Gastrocnemius medialis (tissue), 4 donors: ENCODE results near the gene CDC73.

Experiments
- POLR2A ChIP-seq, 2 donors: fragments of 450-650 bp; IDR thresholded peaks; one replicate each; pipeline ENCODE4 v1.6.1; 2017; ENCODE audit warnings: antibody characterized with exemption in 2 of 2, mild to moderate bottlenecking in 2 of 2, moderate library complexity in 2 of 2
- TF ChIP-seq, protein P1 (sequence below), 5 experiments: fragments of 450-650 bp in 3 of 5; fragments of 200-600 bp in 2 of 5; sonication (generic) in 2 of 5; IDR thresholded peaks in 4 of 5; conservative IDR thresholded peaks in 1 of 5; 1 replicate in 4 of 5; 2 replicates in 1 of 5; pipeline ENCODE4 v1.5.1; 2016 to 2019; ENCODE audit warnings: antibody characterized with exemption in 5 of 5, mild to moderate bottlenecking in 3 of 5, moderate library complexity in 3 of 5

DNA sequence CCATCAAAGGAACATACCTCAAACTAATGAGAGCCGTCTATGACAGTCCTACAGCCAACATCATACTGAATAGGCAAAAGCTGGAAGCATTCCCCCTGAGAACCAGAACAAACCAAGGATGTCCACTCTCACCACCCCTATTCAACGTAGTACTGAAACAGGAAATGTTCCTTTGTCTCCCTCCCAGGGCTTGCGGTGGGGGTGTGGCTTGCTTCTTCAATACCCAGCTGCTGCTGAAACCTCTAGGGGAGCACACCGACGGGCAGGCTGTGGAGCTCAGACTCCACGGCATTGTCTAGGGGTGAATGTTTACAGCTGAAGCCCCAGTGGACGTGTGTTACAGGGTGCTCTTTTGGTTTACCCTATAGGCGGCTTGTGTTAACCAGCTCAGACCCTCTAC is 95.1 kb downstream of the CDC73 start:
- peak in 1 of 2 donors; percentile 17 for TF ChIP-seq POLR2A (IDR thresholded peaks at IDR 0.05)
- TF ChIP-seq, protein P1, sequence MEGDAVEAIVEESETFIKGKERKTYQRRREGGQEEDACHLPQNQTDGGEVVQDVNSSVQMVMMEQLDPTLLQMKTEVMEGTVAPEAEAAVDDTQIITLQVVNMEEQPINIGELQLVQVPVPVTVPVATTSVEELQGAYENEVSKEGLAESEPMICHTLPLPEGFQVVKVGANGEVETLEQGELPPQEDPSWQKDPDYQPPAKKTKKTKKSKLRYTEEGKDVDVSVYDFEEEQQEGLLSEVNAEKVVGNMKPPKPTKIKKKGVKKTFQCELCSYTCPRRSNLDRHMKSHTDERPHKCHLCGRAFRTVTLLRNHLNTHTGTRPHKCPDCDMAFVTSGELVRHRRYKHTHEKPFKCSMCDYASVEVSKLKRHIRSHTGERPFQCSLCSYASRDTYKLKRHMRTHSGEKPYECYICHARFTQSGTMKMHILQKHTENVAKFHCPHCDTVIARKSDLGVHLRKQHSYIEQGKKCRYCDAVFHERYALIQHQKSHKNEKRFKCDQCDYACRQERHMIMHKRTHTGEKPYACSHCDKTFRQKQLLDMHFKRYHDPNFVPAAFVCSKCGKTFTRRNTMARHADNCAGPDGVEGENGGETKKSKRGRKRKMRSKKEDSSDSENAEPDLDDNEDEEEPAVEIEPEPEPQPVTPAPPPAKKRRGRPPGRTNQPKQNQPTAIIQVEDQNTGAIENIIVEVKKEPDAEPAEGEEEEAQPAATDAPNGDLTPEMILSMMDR (IDR thresholded peaks at IDR 0.05 in 4 of 5, conservative IDR thresholded peaks at IDR 0.05 in 1 of 5), result no peak
